A375 (cell line): ENCODE measurements around the gene HOXA9. TPM values are rescaled to one million over a fixed set of nuclear protein-coding genes. Genes with fewer than 3 reads are reported as not detected.

Source experiments
- small RNA-seq: library from RNA; depleted of rRNA; stranded (forward); fragments of <200 nt; gene quantifications from one replicate; pipeline ENCODE3, GENCODE V24; 2014
- total RNA-seq: library from RNA; depleted of rRNA; stranded (reverse); fragments of >200 nt; shearing (Covaris generic); gene quantifications from 2 replicates; pipeline ENCODE4 v1.2.3, GENCODE V29; 2014; rRNA removed

HOXA9 gene
- total RNA-seq: 1.2 and 1.3 TPM in 2 replicates

DNA sequence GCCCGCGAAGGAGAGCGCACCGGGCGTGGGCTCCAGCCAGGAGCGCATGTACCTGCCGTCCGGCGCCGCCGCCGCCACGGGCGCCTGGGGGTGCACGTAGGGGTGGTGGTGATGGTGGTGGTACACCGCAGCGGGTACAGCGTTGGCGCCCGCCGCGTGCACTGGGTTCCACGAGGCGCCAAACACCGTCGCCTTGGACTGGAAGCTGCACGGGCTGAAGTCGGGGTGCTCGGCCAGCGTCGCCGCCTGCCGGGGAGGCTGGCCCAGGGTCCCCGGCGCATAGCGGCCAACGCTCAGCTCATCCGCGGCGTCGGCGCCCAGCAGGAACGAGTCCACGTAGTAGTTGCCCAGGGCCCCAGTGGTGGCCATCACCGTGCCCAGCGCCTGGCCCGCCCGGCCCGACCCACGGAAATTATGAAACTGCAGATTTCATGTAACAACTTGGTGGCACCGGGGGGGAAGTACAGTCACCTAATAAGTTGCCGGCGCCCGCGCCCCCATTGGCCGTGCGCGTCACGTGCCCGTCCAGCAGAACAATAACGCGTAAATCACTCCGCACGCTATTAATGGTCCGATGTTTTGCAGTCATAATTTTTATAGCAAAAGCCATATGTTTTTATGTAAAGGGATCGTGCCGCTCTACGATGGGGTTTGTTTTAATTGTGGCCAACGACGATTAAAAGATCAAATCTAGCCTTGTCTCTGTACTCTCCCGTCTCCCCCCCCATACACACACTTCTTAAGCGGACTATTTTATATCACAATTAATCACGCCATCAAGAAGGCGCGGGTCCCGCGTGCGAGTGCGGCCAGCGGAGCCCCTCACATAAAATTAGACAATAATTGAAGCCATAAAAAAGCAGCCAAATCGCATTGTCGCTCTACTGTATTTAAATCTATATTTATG is at the start of gene HOXA9:
Gene HOXA9, minus strand, starts transcription at position 449 of the 907 bp plus-strand sequence. Its CDS starts 80 bp downstream, at position 369.

DNA sequence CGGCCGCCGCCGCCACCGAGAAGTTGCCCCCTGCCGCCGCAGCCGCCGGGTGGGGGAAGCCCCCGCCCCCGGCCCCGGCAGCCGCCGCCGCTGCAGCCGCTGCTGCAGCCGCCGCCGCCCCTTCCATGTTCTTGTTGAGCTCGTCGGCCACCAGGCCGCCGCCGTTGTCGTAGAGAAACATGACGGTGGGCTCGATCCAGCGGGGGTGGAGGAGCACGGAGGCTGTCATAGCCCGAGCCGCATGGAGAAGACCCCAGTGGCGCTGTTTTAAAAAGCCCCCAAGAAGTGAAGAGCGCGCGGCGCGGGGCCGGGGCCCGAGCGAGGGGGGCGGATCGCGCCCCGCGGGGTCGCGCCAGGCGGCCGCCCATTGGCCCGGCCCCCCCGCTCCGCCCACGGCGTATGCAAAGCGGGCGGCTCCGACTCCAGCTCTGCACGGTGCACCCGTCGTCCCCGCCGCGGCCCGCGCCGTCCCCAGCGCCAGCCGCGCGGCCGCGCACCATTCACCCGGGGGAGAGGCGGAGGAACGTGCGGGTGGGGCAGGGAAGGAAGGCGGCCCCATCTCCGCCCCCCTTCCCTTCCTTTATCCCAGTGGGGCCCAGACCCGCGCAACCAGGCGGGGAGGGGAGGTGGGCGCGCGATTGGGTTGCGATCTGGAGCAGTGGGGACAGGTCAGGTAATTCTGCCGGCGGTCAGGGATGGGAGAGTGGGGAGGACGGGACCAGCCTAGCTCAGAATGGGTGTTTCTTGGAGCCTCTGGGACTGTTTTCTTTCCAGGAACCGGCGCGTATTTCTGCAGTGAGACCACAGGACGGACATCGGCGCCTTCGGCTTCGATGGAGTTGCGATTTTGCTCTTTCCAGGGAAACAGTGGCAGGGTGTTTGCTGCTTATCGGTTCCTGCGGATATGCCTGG is 34.8 kb upstream of the HOXA9 start, which contains the start of gene HOXA13:
Gene HOXA13, minus strand, starts transcription at position 243 of the 912 bp plus-strand sequence. Its CDS starts 14 bp downstream, at position 229.

DNA sequence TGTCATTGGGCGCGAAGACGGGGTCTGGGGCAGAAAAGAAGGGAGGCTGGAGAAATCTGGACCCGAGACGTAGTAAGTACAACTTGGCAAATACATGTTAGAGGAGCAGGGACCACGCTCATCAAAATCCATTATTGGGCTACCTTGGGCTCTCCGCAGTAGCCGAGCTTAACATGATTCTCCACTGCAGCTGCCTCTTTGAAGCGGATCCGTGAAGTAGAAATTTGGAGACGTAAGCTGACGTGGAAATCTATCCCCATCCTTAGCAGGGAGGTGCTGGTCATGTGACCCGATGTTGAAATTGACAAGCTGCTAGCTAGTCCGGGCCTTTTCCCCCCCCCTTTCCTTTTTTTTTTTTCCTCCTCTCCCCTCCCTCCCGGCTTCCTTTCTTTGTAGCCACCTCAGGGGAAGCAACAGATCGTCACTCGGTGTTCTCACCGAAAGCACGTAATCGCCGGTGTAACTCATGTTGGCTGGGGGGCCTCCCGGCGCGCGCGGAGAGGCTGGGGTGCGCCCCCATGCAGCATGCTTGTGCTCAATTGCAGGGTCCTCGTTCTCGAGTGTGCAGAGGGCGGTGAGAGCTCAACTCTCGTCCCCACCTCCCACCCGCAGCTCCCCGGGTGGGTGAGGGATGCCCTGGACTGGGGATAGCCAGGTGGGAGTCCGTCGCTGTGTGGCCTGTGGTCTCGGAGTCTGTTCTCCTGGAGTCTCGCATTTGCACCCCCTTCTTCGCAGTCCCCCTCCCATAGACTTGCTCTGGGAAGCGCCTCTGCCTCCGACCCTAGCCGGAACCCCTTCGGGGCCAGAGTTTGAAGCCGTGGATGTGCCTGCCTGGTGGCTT is 19.9 kb upstream of the HOXA9 start, which contains the start of gene HOXA11:
Gene HOXA11, minus strand, starts transcription at position 220 of the 841 bp plus-strand sequence. Its CDS starts 88 bp downstream, at position 132.

DNA sequence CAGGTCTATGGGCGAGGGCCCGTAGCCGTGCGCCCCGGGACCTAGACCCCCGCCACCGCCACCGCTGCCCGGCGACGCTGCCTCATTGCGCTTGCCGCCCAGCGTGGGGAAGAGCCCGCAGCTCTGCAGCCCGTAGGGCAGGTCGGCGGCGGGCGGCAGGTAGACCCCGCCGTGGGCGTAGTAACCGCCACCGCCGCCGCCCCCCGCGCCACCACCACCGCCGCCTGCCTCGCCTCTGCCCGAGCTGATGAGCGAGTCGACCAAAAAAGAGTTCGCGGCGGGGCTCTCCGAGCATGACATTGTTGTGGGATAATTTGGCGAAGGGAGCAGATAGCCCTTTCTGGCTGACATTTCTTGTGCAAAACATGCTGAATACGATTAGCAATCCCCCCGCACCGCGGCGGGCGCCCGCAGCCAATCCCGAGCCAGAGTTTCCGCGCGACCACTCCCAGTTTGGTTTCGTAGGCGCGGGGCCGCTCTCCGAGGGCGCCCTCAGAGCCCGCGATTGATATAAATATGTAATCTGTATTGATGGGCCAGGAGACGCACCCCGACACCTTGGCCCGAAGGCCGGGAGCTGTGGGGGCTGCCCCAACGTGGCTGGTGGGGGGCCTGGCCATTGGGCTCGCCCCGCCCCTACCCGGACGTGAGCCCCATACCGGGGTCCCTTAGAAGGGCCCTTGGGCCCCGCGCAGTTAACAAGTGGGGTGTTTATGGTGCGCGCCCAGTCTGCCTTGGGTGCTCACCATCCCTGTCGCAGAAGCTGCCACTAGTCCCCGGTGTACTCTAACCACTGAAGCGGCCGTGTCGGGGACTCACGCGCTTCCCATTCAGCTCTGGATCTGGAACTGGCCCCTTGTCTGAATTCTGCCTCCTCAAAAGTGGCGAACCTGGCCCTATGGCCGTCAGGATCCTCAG is 8.9 kb upstream of the HOXA9 start, which contains the start of gene HOXA10:
Gene HOXA10, minus strand, starts transcription at position 365 of the 918 bp plus-strand sequence. Its CDS starts 14 bp downstream, at position 351.

DNA sequence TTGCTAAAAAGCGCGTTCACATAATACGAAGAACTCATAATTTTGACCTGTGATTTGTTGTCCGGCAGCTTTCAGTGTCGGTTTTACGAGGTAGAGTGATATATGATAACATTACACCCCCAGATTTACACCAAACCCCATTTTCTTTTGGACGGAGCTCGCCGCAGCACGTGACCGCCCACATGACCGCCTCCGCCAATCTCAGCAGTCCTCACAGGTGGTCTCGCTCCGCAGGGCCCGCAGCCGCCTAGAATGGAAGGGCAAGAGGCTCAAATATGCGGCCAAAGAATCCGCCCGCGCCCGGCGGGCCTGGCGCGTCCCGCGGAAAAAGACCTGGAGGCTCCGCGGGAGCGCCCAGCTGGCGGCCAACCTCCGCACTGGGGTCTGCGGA is 8.8 kb downstream of the HOXA9 start, which contains the start of gene HOXA7:
Gene HOXA7, minus strand, starts transcription at position 168 of the 391 bp plus-strand sequence. Its CDS starts 130 bp downstream, at position 38.

DNA sequence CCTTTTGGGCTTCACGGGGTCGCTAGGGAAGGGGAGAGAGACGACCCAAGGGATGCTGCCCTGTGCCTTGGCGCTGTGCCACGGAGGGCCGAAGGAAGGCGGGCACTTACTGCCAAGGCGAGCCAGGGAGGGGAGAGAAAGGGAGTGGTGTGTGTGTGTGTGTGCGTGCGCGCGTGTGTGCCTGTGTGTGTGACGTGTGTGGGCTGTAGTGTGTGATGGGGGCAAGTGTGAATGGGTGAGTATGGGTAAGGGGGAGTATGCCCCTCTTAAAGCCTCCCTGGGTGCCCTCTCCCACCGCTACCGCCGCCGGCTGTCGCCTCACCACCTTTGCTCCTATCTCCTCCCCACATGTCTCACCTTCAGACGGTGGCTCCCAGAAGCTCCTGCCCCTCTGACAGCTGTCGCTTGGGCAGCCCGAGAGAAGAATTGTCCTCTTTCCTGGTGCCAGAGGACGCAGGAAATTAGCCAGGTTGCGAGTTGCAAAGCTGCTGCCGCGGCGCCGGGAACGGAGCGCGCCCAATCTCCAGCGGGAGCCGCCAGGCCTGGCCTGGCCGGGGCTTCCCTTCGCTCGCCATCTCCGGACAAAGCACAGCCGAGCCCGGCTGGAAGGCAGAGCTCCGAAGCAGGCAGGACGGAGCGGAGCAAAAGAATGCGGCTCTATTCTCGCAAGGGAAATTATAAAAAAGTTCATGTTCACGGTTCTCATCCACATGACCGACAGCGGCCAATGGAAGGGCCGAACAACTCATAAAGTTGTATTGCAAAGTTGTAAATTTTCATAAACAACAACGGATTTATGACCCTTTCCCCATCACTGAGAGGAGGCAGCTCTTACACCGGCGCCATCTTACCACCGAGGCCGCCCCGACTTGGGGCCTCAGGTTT is 13.2 kb downstream of the HOXA9 start, which contains the start of gene HOXA3:
Gene HOXA3, minus strand, starts transcription at position 653 of the 885 bp plus-strand sequence. CDS start 41,943 bp downstream, outside the sequence.

DNA sequence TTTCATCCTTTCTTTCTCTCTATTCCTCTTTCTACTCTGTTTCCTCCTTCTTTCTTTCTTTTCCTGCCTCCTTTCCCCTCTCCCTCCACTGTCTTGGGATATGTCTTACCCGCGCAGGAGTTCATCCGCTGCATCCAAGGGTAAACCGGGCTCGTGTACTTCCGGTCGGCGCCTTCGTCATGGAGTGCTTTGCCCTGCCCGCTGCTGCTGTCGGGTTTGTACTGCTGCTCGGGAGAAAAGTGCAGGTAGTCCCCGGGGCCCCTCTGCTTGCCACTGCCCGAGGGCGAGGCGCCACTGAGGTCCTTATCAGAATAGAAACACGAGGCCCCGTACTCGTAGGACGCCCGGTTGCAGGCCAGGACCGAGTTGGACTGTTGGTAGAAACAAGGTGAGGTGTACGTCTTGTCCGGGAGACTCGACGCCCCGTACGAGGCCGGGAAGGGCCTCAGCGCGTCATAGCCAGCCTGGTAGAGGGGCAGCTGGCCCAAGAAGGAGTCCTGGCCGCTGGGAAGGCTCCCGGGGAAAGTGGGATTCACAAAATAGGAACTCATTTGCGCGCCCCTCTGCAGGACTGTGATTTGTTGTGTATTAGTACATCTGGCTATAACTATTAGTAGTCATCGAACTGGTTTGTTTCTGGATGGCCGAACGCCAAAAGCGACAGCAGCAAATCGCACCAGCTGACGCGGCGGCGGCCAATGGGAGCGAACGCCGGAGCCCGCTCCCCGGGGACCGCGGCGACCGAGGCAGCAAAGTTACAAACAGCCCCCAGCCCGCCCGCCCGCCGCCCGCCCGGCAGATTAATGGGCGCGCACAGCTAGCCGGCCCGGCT is 17.9 kb downstream of the HOXA9 start, which contains the start of gene HOXA6:
Gene HOXA6, minus strand, starts transcription at position 576 of the 832 bp plus-strand sequence. Its CDS starts 25 bp downstream, at position 551.

DNA sequence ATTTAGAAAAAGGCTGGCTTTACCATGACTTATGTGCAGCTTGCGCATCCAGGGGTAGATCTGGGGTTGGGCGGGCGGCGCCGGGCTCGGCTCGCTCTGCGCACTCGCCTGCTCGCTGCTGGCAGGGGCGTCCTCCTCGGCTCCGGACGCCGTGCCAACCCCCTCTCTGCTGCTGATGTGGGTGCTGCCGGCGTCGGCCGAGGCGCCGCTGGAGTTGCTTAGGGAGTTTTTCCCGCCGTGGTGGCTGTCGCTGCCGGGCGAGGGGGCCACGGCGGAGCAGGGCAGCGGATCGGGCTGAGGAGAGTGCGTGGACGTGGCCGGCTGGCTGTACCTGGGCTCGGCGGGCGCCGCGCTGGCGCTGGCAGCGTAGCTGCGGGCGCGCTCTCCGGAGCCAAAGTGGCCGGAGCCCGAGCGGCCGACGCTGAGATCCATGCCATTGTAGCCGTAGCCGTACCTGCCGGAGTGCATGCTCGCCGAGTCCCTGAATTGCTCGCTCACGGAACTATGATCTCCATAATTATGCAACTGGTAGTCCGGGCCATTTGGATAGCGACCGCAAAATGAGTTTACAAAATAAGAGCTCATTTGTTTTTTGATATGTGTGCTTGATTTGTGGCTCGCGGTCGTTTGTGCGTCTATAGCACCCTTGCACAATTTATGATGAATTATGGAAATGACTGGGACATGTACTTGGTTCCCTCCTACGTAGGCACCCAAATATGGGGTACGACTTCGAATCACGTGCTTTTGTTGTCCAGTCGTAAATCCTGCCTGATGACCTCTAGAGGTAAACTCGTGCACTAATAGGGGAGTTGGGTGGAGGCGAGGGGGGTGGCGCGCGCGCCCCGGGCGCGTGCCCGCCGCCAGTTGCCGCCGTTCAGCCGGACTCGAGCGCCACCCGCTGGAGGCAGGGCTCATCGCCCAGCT is 22.1 kb downstream of the HOXA9 start, which contains the start of gene HOXA5:
Gene HOXA5, minus strand, starts transcription at position 659 of the 927 bp plus-strand sequence. Its CDS starts 74 bp downstream, at position 585.

DNA sequence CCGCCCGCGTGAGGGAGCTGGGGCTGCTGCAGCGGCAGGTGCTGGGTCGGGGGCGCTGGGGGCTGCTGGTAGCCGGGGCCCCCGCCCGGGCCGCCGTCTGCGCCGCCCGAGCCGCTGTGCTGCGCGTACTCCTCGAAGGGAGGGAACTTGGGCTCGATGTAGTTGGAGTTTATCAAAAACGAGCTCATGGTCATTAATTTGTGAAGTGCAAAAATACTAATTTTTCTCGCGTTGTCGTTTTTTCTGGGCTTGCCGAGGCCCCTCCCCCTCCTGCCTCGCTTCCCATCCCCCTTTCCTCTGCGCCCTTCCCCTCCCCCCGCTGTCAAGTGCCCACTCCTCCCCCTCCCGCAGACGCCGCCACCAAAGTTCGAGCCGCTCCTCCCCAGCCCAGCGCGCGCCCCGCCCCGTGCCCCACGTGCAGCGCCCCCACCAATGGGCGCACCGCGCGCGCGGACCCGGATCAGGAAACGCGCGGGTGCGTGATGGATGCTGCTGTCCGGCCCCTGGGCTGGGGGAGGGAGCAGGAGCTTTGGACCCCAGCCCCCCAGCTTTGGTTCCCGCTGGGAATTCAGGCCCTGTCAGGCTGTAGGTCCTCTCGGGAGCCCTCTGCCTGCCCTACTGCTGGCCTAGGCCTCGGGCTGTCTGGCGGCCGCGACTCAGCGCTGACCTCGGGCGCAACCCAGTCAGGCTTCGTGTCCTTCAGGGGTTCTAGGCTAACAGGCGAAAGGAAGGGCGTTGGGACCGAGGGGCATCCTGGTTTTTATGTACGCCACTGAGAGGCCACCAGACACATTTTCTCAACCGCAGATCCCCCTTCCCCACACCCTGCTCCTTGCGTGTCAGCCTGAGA is 34.6 kb downstream of the HOXA9 start, which contains the start of gene HOXA4:
Gene HOXA4, minus strand, starts transcription at position 218 of the 850 bp plus-strand sequence. Its CDS starts 24 bp downstream, at position 194.

Small RNAs within 50 kb of the gene (small RNA-seq; reads per million reads assigned to genes)
- gene AC004080.5 (not detected), gene RF02140 (not detected), gene RF02141 (not detected)

Other genes starting within 250 kb of the HOXA9 start
- 0.94 and 1.1 TPM in 2 replicates for gene HOXA1, start 69.5 kb downstream of the HOXA9 start, total RNA-seq
- 1.4 TPM in 2 replicates for gene HOXA2, start 62.9 kb downstream of the HOXA9 start, total RNA-seq
- gene HOXA4, start 34.8 kb downstream of the HOXA9 start, total RNA-seq: 2.9 and 4.0 TPM in 2 replicates
- 13.1 and 25.2 TPM in 2 replicates for gene HOXA5, start 21.9 kb downstream of the HOXA9 start, total RNA-seq
- 5.7 TPM in 2 replicates for gene HOXA6, start 17.8 kb downstream of the HOXA9 start, total RNA-seq
- 2.5 and 2.6 TPM in 2 replicates for gene HOXA3, start 13.0 kb downstream of the HOXA9 start, total RNA-seq
- not detected in 2 replicates for gene HOXA7, start 8.9 kb downstream of the HOXA9 start, total RNA-seq
- gene HOXA10, start 8.8 kb upstream of the HOXA9 start, total RNA-seq: 14.8 and 16.1 TPM in 2 replicates
- gene HOXA11, start 19.7 kb upstream of the HOXA9 start, total RNA-seq: 1.2 TPM in 2 replicates
- 0.11 and 0.26 TPM in 2 replicates for gene HOXA13, start 34.6 kb upstream of the HOXA9 start, total RNA-seq
- gene EVX1, start 77.3 kb upstream of the HOXA9 start, total RNA-seq: not detected in 2 replicates